CD4-positive, alpha-beta T cell treated with Interleukin-17A for 1 hour (primary cell): ENCODE measurements around the gene NUAK2.
"Not testable (repeated sequence)": the region's sequence is repeated elsewhere in the genome, so short reads cannot be mapped to it uniquely, and the experiment has no call there.

Experiments
- DNase-seq: peaks from one replicate; pipeline ENCODE4 v3.0.0-alpha.2; 2020

Gene NUAK2

DNA sequence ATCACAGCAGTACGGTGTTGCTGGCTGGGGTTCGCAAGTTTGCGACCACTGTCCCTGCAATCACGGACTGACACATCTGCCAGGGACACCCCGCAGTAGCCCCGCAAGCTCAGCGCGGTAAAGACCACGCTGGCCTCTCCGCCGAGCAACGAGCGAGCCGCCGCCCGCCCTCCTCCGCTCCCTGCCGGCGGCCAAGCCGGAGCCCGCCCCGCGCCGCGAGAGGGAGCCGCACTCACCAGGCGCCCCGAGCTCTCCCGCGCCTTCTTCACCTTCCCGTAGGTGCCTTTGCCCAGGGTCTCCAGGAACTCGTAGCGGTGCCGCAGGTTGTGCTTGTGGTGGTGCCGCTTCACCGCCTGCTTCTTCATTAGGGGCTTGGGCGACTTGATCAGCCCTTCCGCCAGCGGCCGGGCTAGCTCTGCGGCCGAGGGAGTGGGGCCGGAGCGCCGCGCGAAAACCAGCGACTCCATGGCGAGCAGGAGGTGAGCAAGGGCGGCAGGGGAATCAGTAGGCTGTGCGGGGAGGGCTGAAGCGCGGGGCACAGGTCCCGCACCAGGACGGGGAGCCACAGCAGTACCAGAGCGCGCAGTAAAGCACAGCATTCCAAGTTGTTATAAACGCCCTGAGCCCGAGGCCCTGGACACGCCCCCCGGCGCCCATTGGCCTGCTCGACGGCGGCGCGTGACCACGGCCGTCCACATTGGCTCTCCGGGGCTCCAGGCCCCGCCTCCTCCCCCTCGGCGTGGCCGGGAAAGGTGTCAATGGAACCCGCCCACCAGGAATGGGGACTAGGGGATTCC is at the start of gene NUAK2:
TSS of gene NUAK2 (minus strand) at position 584 of the 797 bp plus-strand sequence. CDS start at position 467, 117 bp downstream.
- DNase-seq: peak; percentile 88

DNA sequence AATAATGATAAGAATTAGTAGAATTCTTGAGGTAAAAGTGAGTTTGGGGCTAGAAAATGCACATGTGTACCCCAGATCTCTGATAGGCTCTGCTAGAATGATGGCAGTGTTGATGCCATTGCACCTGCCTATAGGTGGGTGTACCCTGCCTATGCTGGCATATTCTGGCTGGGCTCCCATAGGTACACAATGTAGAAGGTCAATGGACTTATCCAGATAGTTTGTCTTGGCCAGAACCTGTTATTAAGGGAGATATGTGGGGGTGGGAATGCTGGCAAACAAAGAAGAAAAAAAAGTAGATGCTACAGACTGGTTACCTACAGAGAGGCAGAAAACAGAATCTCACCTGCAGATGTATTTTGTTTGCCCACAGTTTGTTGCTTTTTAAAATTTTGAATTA is 49.2 kb upstream of the NUAK2 start:
- DNase-seq: no peak

DNA sequence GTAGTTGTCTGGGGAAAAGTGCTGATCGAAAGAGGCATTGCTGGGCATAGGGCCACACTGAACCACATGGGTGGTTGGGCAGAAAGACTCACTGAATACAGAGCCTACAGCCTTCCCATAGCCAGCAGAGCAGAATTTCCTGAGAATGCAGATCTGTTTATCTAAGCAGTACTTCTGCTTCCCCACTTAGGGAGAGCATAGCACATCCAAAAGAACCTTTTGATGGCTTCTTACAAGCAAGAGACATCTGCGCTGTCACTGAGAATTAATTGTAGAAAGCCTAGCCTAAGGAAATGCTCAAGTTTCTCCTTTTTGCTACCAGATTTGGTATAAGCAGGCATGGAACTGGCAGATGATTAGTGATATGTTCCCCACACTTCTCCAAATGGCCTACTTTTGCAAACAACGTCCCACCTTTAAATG is 48.2 kb upstream of the NUAK2 start:
- no peak for DNase-seq

DNA sequence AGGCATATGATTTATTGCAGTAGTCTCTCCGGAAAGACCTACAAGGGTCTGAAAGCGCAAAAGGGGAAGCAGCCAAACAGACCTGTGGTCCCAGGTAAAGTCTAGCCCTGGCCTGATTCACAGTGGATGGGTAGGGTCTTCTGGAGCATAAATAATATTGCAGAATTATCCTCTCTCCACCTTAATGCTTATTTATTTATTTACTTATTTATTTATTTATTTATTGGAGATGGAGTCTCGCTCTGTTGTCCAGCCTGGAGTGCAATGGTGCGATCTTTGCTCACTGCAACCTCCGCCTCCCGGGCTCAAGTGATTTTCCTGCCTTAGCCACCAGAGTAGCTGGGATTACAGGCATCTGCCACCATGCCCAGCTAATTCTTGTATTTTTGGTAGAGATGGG is 46.9 kb upstream of the NUAK2 start:
- no peak for DNase-seq

DNA sequence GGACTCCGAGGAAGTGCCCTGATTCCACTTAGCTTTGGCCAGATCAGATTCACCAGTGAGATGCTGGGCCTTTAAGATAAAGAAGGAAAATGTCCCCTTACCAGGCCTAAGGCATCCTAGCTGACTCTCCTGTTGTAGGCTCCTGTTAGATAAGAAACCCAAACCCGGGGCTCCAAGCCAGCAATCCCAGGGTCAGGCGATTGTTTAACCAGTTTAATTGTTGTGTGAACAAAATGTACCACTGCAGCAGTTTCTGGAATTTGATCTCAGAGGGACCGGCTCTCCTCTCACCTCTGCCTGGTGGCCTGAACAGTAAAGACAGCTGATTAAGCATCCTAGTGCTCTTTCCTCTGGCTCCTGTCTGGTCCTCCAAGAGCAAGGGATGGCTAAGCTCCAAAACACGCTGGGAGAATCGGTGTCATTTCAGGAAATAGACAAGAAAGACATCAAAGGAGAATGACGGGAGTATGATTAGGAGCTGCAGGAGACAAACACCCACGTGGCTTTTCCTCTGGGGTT is 44.5 kb upstream of the NUAK2 start:
- DNase-seq: no peak

DNA sequence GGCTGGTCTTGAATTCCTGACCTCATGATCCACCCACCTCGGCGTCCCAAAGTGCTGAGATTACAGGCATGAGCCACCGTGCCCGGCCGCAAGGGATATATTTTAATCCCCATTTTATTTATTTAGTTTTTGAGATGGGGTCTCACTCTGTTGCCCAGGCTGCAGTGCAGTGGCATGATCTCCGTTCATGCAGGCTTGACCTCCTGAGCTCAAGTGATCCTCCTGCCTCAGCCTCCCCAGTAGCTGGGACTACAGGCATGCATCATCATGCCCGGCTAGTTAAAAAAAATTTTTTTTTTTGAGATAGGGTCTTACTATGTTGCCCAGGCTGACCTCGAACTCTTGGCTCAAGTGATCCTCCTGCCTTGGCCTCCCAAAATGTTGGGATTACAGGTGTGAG is 43.5 kb upstream of the NUAK2 start:
- DNase-seq: not testable (repeated sequence)

DNA sequence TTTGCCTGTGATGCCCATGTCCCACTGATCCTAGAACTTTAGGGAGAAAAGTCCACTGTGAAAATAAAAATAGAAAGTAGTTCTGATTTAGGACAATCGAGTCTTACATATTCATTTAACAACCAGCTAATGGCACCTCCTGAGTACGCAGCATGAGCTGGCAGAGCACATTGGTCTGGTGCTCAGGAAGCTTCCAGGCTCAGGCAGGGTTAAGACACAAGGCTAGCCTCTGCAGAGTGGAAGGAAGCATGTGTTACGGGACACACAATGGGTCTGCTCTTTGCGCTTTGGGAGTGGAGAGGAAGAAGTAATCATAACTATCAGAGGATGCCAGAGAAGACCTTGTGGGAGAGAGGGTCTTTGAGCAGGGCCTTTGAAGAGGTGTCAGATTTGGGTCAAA is 39.3 kb upstream of the NUAK2 start:
- DNase-seq: no peak

DNA sequence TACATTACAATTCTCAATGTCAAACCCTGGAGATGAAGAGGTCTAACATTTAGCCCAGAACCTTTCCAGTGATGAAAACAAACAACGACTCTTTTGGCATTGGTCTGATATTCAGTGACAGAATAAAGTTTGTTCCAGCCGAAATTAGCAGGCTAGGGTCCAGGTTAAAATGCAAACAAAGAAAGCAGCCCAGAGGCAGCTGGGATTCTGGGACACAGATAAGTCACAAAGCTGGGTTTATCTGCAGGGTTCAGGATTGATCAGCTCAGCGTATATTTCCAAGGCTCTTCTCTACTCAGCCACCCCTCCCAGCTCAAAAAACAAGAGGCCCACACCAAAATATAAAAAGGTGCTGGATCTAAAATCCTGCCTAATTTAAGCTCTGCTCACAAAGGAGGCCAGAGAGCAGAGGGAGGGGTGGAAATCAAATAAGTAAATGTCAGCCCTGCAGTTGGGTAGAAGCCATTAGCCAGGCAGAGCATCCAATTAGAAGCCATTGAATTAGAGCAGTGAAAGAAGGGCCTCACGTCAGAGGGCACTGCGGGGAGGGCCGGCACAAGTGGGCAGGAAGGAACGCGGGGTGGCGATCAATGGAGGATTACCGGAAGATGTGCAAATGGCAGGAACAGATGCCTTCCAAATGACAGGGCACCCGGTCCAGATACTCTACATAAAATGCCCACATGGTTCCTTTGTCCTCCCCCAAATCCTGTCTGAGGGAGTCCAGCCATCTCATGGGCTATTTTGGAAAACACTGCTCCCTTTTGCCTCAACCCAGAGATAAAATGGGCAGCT is 38.4 kb upstream of the NUAK2 start:
- no peak for DNase-seq

DNA sequence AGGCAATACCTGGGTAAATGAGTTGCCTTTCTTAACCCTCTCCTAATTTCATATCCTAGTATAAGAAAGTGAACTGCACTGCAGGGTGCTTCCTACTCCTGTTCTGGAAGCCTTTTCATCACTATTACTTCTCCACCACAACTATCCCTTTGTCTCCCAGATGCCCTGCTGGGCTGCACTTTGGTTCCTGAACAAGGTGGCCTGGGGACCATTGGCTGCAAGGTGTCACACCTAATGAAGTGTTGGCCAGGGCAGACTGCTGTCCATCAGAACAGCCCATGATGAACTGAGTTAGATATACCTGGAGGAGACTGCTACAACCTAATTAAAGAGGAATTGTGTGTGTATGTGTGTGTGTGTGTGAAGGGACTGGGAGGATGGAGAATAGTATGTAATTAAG is 37.0 kb upstream of the NUAK2 start:
- DNase-seq: no peak

DNA sequence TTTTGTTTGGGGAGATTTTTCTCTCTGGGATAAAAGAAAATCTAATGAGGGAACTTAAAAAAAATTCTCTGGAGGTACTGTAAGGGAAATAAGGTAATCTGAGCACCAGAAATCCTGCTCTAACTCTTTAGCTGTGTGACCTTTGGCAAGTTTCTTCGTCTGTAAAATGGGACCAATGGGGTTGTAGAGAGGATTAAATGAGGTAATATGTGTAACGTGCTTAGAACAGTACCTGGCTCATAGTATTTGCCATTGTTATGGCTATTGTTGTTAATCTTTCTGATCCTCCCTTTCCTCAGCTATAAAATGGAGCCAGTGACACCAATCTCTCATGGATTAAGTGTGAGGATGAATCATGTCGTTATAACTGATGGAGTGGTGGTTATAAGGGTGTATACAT is 36.0 kb upstream of the NUAK2 start:
- no peak for DNase-seq

DNA sequence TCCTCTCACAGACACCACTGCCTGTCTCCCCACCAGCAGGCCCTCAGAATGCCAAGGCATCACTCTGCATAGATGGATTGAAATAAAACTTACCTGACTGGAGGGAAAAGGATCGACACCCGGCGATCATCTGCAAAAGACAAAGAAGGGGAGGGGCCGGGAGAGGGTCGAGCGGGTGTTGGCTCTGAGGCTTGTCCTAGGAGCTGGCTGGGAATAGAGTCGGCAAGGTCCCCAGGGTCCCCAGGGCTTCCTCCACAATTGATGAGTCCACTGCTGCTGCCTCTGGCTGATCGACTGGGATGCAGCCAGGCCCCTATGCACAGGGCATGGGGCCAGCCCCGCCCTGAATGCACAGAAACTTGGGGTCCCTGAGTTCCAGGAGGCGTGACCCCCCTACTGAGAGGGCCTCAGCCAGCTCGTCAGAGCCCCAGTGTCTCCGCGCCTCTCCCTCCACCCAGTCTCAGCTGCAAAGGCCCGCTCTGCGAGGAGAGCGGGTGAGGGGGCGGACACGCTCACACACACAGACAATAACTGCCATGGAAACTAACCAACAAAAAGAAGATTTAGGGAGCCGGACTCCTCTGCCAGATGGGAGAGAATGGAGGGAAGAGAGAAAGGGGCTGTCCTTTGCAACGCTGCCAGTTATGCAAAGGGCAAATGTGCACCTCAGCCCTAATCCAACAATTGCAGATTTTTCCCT is 35.0 kb upstream of the NUAK2 start, which contains the start of gene KLHDC8A:
TSS of gene KLHDC8A (minus strand) at position 483 of the 700 bp plus-strand sequence. CDS start 13,318 bp downstream, outside the sequence.
- no peak for DNase-seq

DNA sequence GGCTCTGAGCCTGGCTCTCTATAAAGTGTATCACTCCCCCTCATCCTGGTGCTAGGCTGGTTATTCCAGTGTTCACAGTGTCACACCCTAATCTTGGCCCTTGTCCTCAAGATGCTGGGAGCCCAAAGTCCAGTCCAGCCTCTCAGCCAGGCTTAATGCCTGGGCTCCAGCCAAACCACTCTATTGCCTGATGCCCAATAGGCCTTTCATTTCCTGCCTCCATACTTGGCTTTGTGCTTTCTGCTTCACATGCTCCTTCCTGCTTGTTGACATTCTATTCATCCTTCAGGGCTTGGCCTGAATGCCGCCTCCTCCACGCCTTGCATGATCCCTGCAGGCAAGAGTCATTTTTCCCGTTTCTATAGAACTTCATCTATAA is 33.5 kb upstream of the NUAK2 start:
- no peak for DNase-seq

DNA sequence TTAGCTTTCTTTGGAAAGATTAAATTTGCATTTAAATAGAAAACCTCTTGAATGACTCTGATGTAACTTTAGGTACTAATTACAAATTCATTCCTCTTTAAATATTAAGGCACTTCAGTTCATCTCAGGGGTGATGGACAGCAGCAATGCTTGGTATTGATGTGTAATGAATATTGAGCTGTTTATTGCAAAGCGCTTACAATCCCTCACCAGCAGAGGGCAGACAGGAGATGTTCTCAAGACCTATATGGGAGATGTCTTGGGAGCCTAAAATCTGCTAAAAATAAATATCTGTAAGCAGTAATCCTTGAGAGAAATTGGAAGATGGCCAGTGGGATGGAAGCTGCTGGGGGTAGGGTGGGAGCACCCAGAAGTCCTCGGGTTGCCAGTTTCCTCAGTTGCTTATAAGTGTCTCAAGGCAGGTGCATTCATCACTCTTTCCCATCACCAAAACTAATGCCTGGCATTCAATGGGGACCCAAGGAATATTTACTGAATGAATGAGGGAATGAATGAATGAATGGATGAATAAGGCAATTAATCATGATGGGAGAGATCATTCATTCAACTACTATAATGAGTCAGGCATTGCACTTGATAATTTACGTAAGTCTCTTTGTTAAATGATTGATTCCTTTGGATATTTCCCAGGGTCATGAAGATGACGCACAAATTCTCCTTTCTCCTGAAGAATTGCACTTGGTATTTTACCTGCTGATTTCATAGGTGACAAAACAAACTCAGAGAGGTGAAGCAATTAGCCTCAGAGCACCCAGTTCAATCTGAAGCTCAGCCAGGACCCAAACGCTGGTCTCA is 32.9 kb upstream of the NUAK2 start:
- DNase-seq: peak; percentile 69

DNA sequence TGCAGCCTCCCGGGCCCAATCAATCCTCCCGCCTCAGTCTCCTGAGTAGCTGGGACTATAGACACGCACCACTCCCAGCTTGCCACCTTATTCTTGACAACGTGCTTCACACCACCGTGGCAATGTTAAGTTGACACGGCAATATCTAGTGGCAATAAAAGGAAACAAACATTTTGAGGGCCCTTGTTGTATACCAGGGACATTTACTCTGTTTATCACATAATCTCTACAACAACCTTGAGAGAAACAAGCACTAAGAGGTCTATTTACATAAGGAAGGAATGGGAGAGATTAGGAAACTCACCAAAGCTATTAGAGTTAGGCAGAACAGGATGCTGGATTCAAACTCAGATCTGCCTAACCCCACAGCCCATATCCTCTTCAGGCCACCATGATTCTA is 32.1 kb upstream of the NUAK2 start:
- no peak for DNase-seq

DNA sequence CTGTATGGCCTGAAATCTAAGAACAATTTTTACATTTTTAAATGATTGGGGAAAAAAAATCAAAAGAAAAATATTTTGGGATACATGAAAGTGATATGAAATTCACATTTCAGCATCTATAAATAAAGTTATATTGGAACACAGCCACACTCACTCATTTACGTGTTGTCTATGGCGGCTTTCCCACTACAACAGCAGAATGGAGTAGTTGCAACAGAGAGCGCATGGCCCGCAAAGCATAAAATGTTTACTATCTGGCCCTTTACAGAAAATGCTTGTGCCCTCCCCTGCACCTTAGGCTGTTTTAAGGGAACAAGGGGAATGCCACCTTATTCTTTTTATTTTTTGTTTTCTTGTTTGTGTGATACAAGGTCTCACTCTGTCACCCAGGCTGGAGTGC is 31.6 kb upstream of the NUAK2 start:
- no peak for DNase-seq

DNA sequence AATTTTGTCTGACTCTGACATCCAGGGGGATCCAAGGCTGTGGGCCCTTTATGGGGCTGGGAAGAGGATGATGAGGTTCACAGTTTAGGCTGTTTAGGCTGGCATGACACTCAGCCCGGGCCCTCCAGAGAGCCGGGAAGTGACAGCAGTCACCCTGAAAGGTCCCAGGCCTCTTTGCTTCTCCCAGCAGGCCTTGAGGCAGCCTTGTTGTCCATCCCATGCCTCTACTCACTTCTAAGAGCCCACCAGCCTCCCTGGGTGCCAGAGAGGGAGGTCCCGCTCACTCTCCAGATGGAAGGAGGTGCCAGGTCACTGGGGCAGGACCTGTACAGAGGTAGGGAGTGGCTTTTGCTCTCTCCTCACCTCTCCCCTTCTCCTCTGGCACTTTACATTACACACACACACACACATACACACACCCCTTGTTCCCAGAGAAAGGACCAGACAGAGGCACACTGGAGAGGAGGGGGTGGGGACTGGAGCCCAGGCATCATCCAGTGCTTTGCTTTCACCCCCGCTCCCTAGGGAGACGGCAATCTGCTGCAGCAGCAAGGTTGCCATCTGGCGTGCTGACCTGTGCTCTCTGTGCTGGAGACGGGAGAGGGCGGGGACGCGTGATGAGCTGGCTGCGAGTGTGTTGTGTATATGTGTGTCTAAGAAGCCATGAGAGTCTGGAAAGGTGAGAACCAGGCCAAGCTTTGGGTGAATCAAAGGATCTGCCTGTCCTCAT is 30.6 kb upstream of the NUAK2 start:
- no peak for DNase-seq

DNA sequence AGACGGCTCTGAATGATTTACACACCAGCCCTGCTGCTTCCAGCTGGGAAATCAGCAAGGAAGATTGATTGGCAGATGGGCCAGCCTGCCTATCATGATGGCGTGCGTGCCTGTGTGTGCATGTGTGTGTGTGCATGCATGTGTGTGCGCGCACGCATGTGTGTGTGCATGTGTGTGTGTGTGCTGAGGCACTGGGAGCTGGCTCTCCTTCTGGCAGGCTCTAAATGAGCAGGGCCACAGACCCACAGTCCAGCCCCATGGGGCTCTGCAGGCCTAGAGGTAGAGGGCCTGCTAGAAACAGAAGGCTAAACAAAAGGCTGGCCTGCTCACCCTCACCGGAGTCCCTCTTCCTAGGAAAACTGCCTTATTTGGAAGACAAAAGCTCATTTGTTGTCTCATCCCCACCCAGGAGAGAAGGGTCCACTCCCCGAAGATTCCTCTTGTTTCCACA is 29.2 kb upstream of the NUAK2 start:
- no peak for DNase-seq

DNA sequence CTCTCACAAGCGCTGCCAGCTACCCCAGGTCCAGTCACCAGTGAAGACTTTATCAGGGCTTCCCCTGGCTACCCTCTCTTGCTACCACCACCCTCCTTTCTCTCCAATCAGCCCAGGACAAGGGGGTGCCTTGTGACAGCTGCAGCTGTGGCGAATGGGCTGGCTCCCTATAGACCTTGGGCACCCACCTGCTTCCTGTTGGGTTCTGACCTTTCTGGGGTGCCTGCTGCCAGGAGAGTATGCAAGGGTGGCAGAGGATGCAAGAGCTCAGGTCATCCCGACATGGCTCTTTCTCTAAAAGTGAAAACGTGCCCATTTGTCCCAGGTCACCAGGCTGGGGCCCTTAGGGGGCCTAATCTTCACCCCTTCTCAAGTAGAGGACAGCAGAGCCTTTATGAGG is 28.6 kb upstream of the NUAK2 start:
- DNase-seq: no peak

DNA sequence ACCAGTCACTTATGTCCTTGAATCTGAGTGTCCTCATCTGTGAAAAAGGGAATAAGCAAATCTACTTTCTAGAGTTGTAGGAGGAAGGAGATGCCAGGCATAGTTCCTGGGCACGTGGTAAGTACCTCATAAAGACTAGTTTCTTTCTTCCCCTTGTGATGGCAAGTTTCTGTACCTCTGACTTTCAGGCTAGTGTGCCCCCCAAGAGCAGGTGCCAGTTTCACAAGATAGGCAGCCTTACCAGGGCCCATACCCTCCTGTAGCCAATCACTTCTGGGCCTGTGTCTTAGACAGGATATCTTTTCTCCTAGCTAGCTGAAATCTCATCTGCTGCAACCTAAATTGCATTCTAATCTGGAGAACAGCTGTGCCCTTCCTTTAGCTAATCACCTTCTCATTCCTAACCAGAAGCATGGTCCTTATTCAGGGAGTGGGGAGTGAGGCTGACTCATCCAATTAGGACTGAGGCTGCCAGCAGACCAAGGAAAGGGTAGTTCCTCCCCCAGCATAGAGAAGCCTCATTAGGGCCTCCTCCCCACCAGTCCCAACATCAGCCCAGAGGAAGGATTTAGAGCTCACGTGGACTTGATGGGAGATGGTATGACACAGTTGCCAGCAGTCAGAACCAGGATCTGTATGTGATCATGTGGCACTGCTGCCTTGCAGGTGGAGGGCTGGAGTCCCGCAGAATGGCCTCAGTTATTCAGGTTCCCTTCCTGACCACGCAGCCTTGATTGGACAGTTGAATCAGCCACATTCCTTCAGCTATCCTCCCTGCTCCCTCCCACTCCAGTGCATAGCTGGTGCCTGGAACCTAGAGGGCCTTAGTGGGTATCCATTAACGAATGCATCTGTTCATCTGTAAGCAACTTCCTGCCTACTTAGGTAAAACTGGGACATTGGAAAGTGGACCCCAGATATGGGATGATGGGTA is 27.3 kb upstream of the NUAK2 start:
- no peak for DNase-seq

DNA sequence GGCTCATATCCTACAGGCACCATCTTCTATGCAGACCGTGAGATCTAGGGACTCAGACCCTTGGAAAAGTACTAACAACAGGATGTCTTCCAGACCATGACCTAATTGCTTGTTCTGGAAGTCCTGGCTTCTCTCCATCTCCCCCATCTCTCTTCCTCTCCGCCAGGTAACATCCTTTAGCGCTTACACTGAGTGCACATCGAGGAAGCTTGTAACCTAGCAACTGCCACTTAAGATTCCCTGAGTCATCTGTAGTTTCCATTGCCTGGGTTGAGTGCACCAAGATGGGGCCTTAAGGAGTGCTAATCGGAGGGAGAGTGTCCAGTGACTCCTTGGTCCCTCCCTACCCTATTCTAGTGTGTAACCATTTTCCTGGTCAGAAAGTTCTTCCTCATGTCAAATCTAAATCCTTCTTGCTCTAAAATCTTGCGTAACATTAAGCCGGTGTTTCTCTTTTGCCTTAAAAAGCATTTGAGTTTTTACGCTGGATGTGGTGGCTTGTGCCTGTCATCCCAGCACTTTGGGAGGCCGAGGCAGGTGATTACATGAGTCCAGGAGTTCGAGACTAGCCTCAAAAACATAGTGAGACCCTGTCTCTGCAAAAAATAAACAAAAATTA is 25.5 kb upstream of the NUAK2 start:
- no peak for DNase-seq
